Limb (tissue), 2 donors: ENCODE measurements around the gene FBXL16.
"Not testable (repeated sequence)": the region's sequence is repeated elsewhere in the genome, so short reads cannot be mapped to it uniquely, and the experiment has no call there.

Experiments
- DNase-seq, 2 donors: peaks; one replicate each; pipeline ENCODE4 v3.0.0-alpha.2; 2016; ENCODE audit errors: extremely low spot score in 2 of 2

The FBXL16 gene, protein sequence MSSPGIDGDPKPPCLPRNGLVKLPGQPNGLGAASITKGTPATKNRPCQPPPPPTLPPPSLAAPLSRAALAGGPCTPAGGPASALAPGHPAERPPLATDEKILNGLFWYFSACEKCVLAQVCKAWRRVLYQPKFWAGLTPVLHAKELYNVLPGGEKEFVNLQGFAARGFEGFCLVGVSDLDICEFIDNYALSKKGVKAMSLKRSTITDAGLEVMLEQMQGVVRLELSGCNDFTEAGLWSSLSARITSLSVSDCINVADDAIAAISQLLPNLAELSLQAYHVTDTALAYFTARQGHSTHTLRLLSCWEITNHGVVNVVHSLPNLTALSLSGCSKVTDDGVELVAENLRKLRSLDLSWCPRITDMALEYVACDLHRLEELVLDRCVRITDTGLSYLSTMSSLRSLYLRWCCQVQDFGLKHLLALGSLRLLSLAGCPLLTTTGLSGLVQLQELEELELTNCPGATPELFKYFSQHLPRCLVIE

GRCh38 chr16:705431-706188 lies at the start of gene FBXL16:
Gene FBXL16, minus strand, starts transcription at chr16:705801. Its CDS starts 8,396 bp downstream, at chr16:697405.
- peak in 1 of 2 donors; percentile 81 for DNase-seq

GRCh38 chr16:754656-755055 lies 49.1 kb upstream of the FBXL16 start:
- DNase-seq: no peak

GRCh38 chr16:754121-754607 lies 48.6 kb upstream of the FBXL16 start:
- not testable (repeated sequence) for DNase-seq

DNA sequence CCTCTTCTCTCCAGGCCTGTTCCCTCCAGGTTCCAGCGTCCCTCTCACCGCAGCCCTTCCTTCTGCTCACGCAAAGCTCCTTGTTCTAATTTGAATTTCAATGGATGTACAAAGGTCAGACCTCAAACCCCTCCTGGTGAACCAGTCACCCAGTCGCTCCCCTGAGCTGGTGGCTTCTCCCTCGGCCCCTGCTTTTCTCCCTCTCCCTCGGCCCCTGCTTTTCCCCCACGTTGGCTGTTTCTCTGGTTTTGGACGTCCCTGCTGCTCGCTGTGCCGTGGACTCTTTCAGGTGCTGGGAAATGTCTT lies 46.4 kb upstream of the FBXL16 start:
- no peak for DNase-seq

DNA sequence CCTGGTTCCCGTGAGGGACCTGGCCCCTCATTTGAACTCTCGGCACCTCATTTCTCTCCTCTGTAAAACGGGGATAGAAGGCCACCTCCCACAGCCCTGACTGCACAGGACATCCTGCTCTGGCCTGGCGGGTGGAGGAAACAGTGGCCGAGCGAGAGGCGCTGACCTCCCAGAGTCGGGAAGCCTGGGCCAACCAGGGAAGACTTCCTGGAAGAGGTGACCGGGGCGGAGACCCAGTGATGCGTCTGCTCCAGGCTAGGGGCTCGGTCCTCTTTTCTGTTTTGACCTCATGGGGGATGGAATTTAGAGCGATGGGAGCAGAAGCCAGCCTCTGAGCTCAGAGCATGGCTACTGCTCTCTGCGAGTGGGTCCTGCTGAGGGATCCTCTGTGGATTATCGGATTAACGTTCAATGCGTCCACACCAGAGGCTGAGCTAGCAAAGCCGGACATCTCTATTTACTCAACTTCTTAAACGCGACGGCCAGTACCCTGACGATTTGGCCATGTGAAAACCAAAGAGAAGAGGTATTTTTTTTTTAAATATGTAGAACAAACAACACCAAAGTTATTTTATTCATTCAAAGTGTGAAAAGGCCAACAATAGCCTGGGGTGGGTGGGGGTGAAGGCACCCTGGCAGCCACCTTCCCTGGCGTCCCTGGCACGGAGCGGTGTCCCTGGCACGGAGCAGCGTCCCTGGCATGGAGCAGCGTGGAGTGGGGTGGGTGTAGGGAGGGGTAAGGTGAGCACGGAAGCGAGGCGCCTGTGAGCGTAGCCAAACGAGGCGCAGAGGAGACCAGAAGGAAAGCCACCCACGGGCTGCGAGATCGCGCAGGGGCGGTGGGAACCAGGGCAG lies 45.8 kb upstream of the FBXL16 start:
- DNase-seq: no peak

GRCh38 chr16:750485-750884 lies 44.9 kb upstream of the FBXL16 start:
- DNase-seq: no peak

DNA sequence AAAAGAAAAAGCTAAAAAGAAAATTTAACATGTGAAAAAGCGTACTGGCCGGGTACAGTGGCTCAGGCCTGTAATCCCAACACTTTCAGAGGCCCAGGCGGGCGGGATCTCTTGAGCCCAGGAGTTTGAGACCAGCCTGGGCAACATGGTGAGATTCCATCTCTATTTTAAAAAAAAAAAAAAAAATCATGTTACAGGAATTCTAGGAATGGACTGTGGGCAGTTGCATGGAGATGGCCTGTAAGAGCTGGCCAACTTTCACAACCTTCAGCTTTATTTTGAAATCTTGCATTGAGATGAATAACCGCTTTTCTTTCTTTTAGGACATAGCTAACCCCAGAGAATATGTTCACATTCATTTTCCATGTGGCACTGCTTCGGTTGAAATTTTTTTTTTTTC lies 43.4 kb upstream of the FBXL16 start:
- no peak for DNase-seq

- DNase-seq: no peak
These were observed 42.6 kb upstream of the FBXL16 start for GRCh38 chr16:747978-748746.

DNA sequence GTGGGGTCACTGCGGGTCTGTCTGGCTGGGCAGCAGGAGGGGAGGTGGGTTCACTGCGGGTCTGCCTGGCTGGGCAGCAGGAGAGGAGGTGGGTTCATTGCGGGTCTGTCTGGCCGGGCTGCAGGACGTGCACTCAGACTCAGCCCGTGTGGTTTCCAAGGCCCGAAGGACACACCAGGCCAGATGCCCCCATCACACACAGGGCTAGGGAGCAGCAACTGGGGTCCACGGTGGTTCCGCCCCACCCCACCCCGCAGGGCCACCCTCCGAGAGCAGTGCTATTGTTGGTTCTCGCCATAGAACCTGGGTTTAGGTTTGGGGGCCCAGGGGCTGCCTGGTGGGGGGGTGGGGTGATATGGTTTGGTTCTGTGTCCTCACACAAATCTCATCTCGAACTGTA lies 41.0 kb upstream of the FBXL16 start:
- DNase-seq: no peak

- no peak for DNase-seq
These were observed 40.1 kb upstream of the FBXL16 start for GRCh38 chr16:745739-746138.

GRCh38 chr16:743794-744500 lies 38.3 kb upstream of the FBXL16 start:
- no peak for DNase-seq

GRCh38 chr16:742894-743293 lies 37.3 kb upstream of the FBXL16 start:
- DNase-seq: not testable (repeated sequence)

GRCh38 chr16:741986-742629 lies 36.5 kb upstream of the FBXL16 start:
- DNase-seq: no peak

DNA sequence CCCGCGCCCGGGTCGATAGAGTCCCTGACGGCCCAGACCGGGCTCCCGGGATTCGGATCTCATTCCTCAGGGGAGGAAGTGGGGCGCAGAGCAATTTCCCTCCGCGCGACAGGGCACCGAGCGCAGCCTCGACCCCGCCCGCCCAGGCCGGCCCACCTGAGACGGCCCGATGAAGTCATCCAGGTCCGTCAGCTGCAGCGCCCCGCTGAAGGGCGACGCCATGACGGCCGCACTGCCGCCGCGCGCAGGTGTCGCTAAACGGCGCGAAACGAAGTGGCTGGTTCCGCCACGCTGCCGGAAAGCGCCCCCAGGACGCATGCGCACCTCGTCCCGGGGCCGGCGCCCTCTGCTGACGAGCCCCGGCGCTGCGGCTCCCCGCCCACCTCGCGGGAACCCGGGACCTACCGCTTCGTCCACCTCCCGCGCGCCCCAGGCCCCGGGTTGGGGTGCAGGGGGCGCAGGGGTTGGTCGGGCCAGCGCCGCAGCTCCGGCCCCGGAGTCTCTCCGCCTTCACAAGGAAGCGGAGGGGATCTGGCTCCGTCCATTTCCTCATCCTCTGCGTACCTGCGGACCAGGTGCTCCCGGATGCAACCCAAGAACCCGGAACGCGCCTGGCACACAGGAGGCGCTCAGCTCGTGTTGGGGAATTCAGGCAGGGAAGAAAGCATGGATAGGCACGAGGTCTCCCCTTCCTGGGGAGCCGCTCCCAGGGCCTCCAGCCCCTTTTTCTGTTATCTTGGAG lies 35.3 kb upstream of the FBXL16 start, which contains the start of gene CIAO3:
Gene CIAO3, minus strand, starts transcription at position 234 of the 742 bp plus-strand sequence. Its CDS starts 12 bp downstream, at position 222.
- peak; percentile 79 to 94 for DNase-seq

- DNase-seq: no peak
These were observed 34.8 kb upstream of the FBXL16 start for GRCh38 chr16:740459-740763.

DNA sequence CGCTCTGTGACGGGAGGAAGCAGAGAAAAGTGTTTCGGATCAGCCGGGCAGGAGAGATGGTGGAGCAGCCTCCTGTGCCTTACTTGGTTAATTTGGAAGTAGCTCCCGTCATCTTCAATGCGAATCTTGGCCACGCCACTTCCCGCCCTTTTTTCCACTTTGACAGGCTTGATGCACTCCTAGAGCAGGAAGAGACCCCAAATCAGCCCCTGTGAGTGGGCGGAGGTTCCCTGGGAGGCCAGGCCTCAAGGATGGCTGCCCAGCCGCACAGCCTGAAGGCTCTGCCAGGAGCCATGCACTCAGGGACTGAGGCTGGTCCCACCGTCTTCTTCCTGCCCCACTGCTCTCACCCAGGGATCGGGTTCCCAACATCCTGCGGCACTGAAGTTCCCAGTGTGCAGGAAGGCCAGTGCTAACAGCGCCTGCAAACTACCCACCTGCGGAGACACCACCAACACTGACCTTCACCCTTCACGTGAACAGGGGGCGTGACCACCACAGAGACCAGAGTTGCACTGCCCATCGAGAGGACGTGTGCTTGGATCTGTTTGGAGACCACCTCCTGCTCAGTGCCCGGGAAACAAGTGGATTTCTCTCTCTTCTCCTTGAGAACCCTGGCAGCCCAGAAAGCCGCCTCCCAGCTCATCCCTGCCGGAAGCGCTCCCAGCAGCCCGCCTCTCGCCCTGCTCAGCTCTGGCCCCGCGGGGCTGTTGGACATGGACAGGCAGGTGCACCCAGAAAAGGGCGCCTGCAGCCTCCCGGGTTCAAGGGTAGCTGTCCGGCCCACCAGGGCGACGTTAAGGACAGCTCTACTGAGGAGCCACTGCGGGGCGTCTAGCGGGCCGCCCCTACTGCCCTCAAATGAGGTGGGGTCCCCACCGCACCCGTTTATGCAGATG lies 34.2 kb upstream of the FBXL16 start:
- DNase-seq: no peak

GRCh38 chr16:736936-737481 lies 31.4 kb upstream of the FBXL16 start:
- DNase-seq: no peak

DNA sequence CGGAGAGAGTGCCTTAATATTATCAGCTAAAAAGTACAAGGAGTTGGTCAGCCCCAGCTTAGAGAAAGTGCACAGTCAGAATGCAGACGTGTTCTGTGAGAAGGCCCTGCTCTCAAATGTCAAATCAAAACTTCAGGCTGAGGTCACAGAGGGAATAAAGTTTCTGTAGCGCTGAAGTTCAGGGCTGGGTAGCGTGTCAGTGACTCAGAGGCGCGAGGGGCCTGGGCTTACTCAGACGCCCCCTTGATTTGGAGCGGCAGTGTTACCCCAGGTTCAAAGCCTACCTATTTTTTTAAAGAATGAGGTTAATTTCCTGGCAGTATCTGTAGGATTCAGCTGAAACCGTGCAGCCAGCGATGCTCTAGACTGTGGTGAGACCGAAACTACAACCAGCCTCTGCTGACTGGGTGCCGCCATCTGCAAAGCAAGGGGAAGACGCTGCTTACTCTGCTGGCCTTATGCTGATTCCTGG lies 30.4 kb upstream of the FBXL16 start:
- DNase-seq: no peak
